ENCODE data around the gene SLC35A5. TPM values are rescaled to one million over a fixed set of nuclear protein-coding genes. Genes with fewer than 3 reads are reported as not detected.
"Not testable (repeated sequence)": the region's sequence is repeated elsewhere in the genome, so short reads cannot be mapped to it uniquely, and the experiment has no call there.

Gene SLC35A5
- total RNA-seq, 1 experiment from 2014 or later = 21.4 TPM

DNA sequence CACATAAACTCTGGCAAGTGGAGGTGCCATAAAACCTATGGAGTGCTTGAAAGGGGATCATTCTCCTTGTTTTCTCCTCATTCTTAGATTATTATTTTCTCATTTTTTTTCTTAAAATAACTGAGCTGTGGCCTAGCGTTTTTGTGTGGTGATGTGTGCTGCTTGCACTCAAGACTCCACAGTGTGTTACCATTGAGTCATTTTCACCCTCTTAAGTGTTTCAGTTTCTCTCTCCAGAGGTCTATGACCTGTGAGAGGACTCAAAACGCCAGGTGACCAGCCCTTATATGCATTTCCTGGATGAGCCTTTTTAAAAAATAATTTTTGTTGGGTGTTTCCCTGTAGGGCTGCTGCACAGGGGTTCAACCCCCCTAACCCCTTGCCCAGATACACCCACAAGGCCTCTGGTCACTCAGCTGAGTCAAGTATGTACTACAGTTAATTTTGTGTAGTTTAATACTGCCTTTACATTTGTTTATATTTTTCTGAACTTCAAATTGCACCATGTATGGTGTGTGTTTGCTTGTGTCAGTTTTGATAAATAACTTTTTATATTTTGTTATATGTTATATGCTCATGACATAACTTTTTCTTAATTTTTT lies 47.2 kb upstream of the SLC35A5 start:
- H3K27ac ChIP-seq (ENCODE audit: low read depth, low read length) = no peak overlapping the region
- H4K20me1 ChIP-seq (ENCODE audit: insufficient read depth) = no peaks in the 10 kb centered on the region
- no TSS peak for BruUV-seq (replicated peaks)
- DNase-seq (ENCODE audit: low read depth, low spot score) (no peak), ATAC-seq (no peak)
- TF ChIP-seq YY1 (IDR thresholded peaks at IDR 0.05; ENCODE audit: extremely low read depth, insufficient replicate concordance, low read depth, low read length) (no peak), RAD21 (IDR thresholded peaks at IDR 0.05; ENCODE audit: low read depth) (no peak)
- H3K9ac ChIP-seq (ENCODE audit: low read length) = no peak overlapping the region
- ChIA-PET RAD21 (ENCODE audit: low non-redundant PET in 1 of 2, low total read pairs in 2 of 2, uncharacterized antibody in 2 of 2, unreplicated experiment in 2 of 2) (no interaction called here), CTCF (interaction anchor here (0.7 kb wide), 1 partner anchor 377 kb away, joined by 3 read pairs; no protein-coding TSS in a partner anchor), POLR2A (no interaction called here)
- H3K9me3 ChIP-seq (ENCODE audit: control insufficient read depth in 1 of 2, insufficient read depth in 1 of 2, low read depth in 1 of 2, low read length in 2 of 2) = peaks cover 0 to 4% of the 10 kb centered on the region in 2 experiments; a peak in 1 of 4 replicates
- no peak overlapping the region for H2AFZ ChIP-seq (ENCODE audit: low read depth, low read length, poor library complexity, severe bottlenecking)
- no peak overlapping the region for H3K4me2 ChIP-seq (ENCODE audit: low read length)
- H3K27me3 ChIP-seq (ENCODE audit: insufficient read depth, low read length) = no peaks in the 10 kb centered on the region
- H3K4me3 ChIP-seq (replicated peaks in 1 of 2; ENCODE audit: low read depth in 1 of 2, low read length in 2 of 2) = no peak overlapping the region
- no peaks in the 10 kb centered on the region for H3K4me1 ChIP-seq (ENCODE audit: control insufficient read depth in 1 of 2, insufficient read depth in 2 of 2, low read length in 2 of 2)
- no peaks in the 10 kb centered on the region for H3K36me3 ChIP-seq (ENCODE audit: control insufficient read depth in 1 of 2, insufficient read depth in 2 of 2, low read length in 2 of 2)
- H3K9me2 ChIP-seq (ENCODE audit: insufficient read depth) = no peaks in the 10 kb centered on the region
- H3K79me2 ChIP-seq (ENCODE audit: insufficient read depth, low read length) = no peaks in the 10 kb centered on the region
- intact Hi-C loops (cut with micrococcal nuclease) = no loop called here

DNA sequence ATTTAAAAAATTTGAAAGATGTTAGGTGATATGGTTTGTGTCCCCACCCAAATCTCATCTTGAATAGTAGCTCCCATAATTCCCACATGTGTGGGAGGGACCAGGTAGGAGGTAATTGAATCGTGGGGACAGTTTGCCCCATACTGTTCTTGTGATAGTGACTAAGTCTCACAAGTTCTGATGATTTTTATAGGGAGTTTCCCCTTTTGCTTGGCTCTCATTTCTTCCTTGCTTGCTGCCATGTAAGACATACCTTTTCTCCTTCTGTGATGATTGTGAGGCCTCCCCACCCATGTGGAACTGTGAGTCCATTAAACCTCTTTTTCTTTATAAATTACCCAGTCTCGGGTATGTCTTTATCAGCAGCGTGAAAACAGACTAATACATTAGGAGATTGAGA lies 42.9 kb upstream of the SLC35A5 start:
- H3K4me3 ChIP-seq (replicated peaks in 1 of 2; ENCODE audit: low read depth in 1 of 2, low read length in 2 of 2); H3K27ac ChIP-seq (ENCODE audit: low read depth, low read length); RAD21 ChIA-PET (ENCODE audit: low non-redundant PET in 1 of 2, low total read pairs in 2 of 2, uncharacterized antibody in 2 of 2, unreplicated experiment in 2 of 2); BruUV-seq (replicated peaks); H3K36me3 ChIP-seq (ENCODE audit: control insufficient read depth in 1 of 2, insufficient read depth in 2 of 2, low read length in 2 of 2); H3K79me2 ChIP-seq (ENCODE audit: insufficient read depth, low read length); H3K27me3 ChIP-seq (ENCODE audit: insufficient read depth, low read length); H2AFZ ChIP-seq (ENCODE audit: low read depth, low read length, poor library complexity, severe bottlenecking); H4K20me1 ChIP-seq (ENCODE audit: insufficient read depth); H3K9me3 ChIP-seq (ENCODE audit: control insufficient read depth in 1 of 2, insufficient read depth in 1 of 2, low read depth in 1 of 2, low read length in 2 of 2); POLR2A ChIA-PET; DNase-seq (ENCODE audit: low read depth, low spot score); H3K9me2 ChIP-seq (ENCODE audit: insufficient read depth); H3K4me1 ChIP-seq (ENCODE audit: control insufficient read depth in 1 of 2, insufficient read depth in 2 of 2, low read length in 2 of 2); H3K9ac ChIP-seq (ENCODE audit: low read length); H3K4me2 ChIP-seq (ENCODE audit: low read length): not testable (repeated sequence)
- CTCF ChIA-PET = interaction anchor here (1.6 to 3.2 kb wide), 3 partner anchors 225 to 407 kb away, joined by 5 to 12 read pairs (median 8); partner anchors contain the start of gene SLC9C1
- 0 out of 2 replicates have a peak, but pooled peaks have one; percentile 11 for ATAC-seq
- intact Hi-C loops (cut with micrococcal nuclease) = loop anchor here (1.0 kb wide), 4 partner anchors 192 to 407 kb away; no protein-coding TSS in a partner anchor
